Adrenal gland (tissue), 19 donors: ENCODE data around the gene CYP17A1. TPM values are rescaled to one million over a fixed set of nuclear protein-coding genes. Genes with fewer than 3 reads are reported as not detected.

Experiments
- DNase-seq, 7 donors: peaks; one replicate each; pipeline ENCODE4 v3.0.0-alpha.2; 2019 to 2020
- H3K27ac ChIP-seq, 5 donors: fragments of 200-600 bp; sonication (generic) in 4 of 5; 1 replicate in 3 of 5; 2 replicates in 2 of 5; pipeline versions ENCODE4 v1.5.1 to v1.8.0; 2016 to 2020; ENCODE audit warnings: mild to moderate bottlenecking in 1 of 5
- H3K27me3 ChIP-seq: fragments of 200-600 bp; 2 replicates; pipeline ENCODE4 v1.8.0; 2021
- H3K36me3 ChIP-seq, 2 donors: fragments of 200-600 bp; replicated peaks in 1 of 2; 1 replicate in 1 of 2; 2 replicates in 1 of 2; pipeline versions ENCODE4 v1.5.1 to v1.8.0; 2018 to 2022
- H3K4me1 ChIP-seq, 2 donors: fragments of 200-600 bp; replicated peaks in 1 of 2; 1 replicate in 1 of 2; 2 replicates in 1 of 2; pipeline versions ENCODE4 v1.5.1 to v1.8.0; 2018 to 2021
- H3K4me3 ChIP-seq, 4 donors: fragments of 200-600 bp; sonication (generic) in 3 of 4; one replicate each; pipeline ENCODE4 v1.5.1; 2016 to 2018
- H3K9me3 ChIP-seq, 3 donors: fragments of 200-600 bp; sonication (generic) in 1 of 3; replicated peaks in 1 of 3; 1 replicate in 2 of 3; 2 replicates in 1 of 3; pipeline versions ENCODE4 v1.5.1 to v1.8.0; 2016 to 2021
- CTCF ChIP-seq, 6 experiments: fragments of 450-650 bp in 4 of 6; fragments of 200-600 bp in 2 of 6; sonication (generic) in 1 of 6; IDR thresholded peaks; 1 replicate in 5 of 6; 2 replicates in 1 of 6; pipeline versions ENCODE4 v1.5.1 to v1.8.0; 2016 to 2021; ENCODE audit warnings: antibody characterized with exemption in 6 of 6, mild to moderate bottlenecking in 2 of 6, moderate library complexity in 1 of 6
- POLR2A ChIP-seq, 2 donors: fragments of 450-650 bp; IDR thresholded peaks; one replicate each; pipeline ENCODE4 v1.6.1; 2017; ENCODE audit warnings: antibody characterized with exemption in 2 of 2, mild to moderate bottlenecking in 2 of 2, moderate library complexity in 1 of 2
- WGBS, 4 donors: extraction: QIAGEN DNeasy Blood & Tissue Kit in 2 of 4; methylation state at CpG; one replicate each; pipeline versions ENCODE4 v1.1.5 to v1.1.7; 2013 to 2017; 5-methylcytosine and 5-hydroxymethylcytosine counted together
- intact Hi-C, 2 donors: fragments of 100-400 bp; cut with DNase I; formaldehyde crosslinking; loops; one replicate each; pipeline versions ENCODE4 v1.14.1 to v1.15.0; 2022 to 2023
- long read RNA-seq, 10 donors: library from polyadenylated mRNA in 3 of 10; unstranded in 2 of 10; stranded (forward) in 1 of 10; transcript quantifications; one replicate each; pipeline ENCODE4 v2.0.0 and lab custom pipeline, GENCODE V29; 2021 to 2026
- polyA plus RNA-seq, 3 donors: library from polyadenylated mRNA; stranded (reverse); fragments of 200-250 nt in 2 of 3; fragments of 350-450 nt in 1 of 3; fragmentation: Illumina TruSeq in 1 of 3; extraction: RNeasy Lipid Tissue Mini Kit (QIAGEN cat#74804) in 1 of 3; gene quantifications; one replicate each; pipeline ENCODE4 v1.2.3, GENCODE V29; 2013 to 2014
- total RNA-seq, 9 donors: library from RNA; depleted of rRNA in 4 of 9; stranded (reverse); fragments of >200 nt in 4 of 9; fragments of 120-200 nt in 1 of 9; fragmentation: NEBNext Ultra II Directional in 1 of 9; extraction: Animal tissue kit (Norgen Biotek cat#: 25700) in 1 of 9; gene quantifications; one replicate each; pipeline versions ENCODE4 v1.1.0 to v1.2.4, GENCODE V29; 2013 to 2023
- donor health status: healthy with polysubstance abuse.
- donor health status: Bipolar disorder and iron deficiency.
- donor health status: DM: yes; HTN: yes; CAD: no.
- donor health status: DM: no; HTN: no; CAD: no.
- donor health status: DM: no; HTN: no; CAD: no.
- donor health status: DM: yes; HTN: yes; CAD: no.

CYP17A1 gene
- total RNA-seq, result over 10,000 TPM in 6 of 9 donors, 1,000 to 10,000 TPM in 3; 5,772 to 29,109 (median 18,025) TPM
- polyA plus RNA-seq, result over 10,000 TPM in 2 of 3 donors, 1,000 to 10,000 TPM in 1; 2,313 to 37,742 (median 10,572) TPM
- long read RNA-seq, donor 1, transcript CYP17A1-207 (8 exons, 1,684 nt), result minor isoform, 82 of 12,329 reads
- long read RNA-seq, donor 1, transcript CYP17A1-201 (8 exons, 1,870 nt), result major isoform, 6,819 of 12,329 reads
- long read RNA-seq, donor 1, transcript CYP17A1-206 (7 exons, 1,722 nt), result minor isoform, 180 of 12,329 reads
- long read RNA-seq, donor 1, transcript CYP17A1-202 (2 exons, 234 nt), result minor isoform, 350 of 12,329 reads
- long read RNA-seq, donor 1, partial matches to known transcripts, result 4,166 of 12,329 reads
- long read RNA-seq, donor 1, other reads (novel, unspliced or antisense), result 662 of 12,329 reads
- long read RNA-seq, donor 2, transcript CYP17A1-206 (7 exons, 1,722 nt), result minor isoform, 127 of 11,740 reads
- long read RNA-seq, donor 2, transcript CYP17A1-202 (2 exons, 234 nt), result minor isoform, 315 of 11,740 reads
- long read RNA-seq, donor 2, transcript CYP17A1-207 (8 exons, 1,684 nt), result minor isoform, 73 of 11,740 reads
- long read RNA-seq, donor 2, transcript CYP17A1-201 (8 exons, 1,870 nt), result major isoform, 6,201 of 11,740 reads
- long read RNA-seq, donor 2, partial matches to known transcripts, result 4,330 of 11,740 reads
- long read RNA-seq, donor 2, other reads (novel, unspliced or antisense), result 623 of 11,740 reads
- long read RNA-seq, donor 3, transcript CYP17A1-206 (7 exons, 1,722 nt), result minor isoform, 209 of 11,714 reads
- long read RNA-seq, donor 3, transcript CYP17A1-201 (8 exons, 1,870 nt), result major isoform, 6,087 of 11,714 reads
- long read RNA-seq, donor 3, transcript CYP17A1-202 (2 exons, 234 nt), result minor isoform, 241 of 11,714 reads
- long read RNA-seq, donor 3, transcript CYP17A1-207 (8 exons, 1,684 nt), result minor isoform, 97 of 11,714 reads
- long read RNA-seq, donor 3, partial matches to known transcripts, result 4,024 of 11,714 reads
- long read RNA-seq, donor 3, other reads (novel, unspliced or antisense), result 991 of 11,714 reads
- long read RNA-seq, donor 4, transcript CYP17A1-207 (8 exons, 1,684 nt), result minor isoform, 450 of 41,816 reads
- long read RNA-seq, donor 4, transcript CYP17A1-202 (2 exons, 234 nt), result minor isoform, 75 of 41,816 reads
- long read RNA-seq, donor 4, transcript CYP17A1-201 (8 exons, 1,870 nt), result major isoform, 37,039 of 41,816 reads
- long read RNA-seq, donor 4, transcript CYP17A1-206 (7 exons, 1,722 nt), result minor isoform, 166 of 41,816 reads
- long read RNA-seq, donor 4, partial matches to known transcripts, result 2,546 of 41,816 reads
- long read RNA-seq, donor 4, other reads (novel, unspliced or antisense), result 1,488 of 41,816 reads
- long read RNA-seq, donor 5, transcript CYP17A1-207 (8 exons, 1,684 nt), result minor isoform, 327 of 37,910 reads
- long read RNA-seq, donor 5, transcript CYP17A1-205 (5 exons, 1,227 nt), result minor isoform, 73 of 37,910 reads
- long read RNA-seq, donor 5, transcript CYP17A1-201 (8 exons, 1,870 nt), result major isoform, 35,797 of 37,910 reads
- long read RNA-seq, donor 5, transcript CYP17A1-206 (7 exons, 1,722 nt), result minor isoform, 423 of 37,910 reads
- long read RNA-seq, donor 5, partial matches to known transcripts, result 412 of 37,910 reads
- long read RNA-seq, donor 5, other reads (novel, unspliced or antisense), result 760 of 37,910 reads
- long read RNA-seq, donor 6, transcript CYP17A1-207 (8 exons, 1,684 nt), result minor isoform, 98 of 12,628 reads
- long read RNA-seq, donor 6, transcript CYP17A1-201 (8 exons, 1,870 nt), result major isoform, 11,226 of 12,628 reads
- long read RNA-seq, donor 6, transcript CYP17A1-206 (7 exons, 1,722 nt), result minor isoform, 28 of 12,628 reads
- long read RNA-seq, donor 6, transcript CYP17A1-202 (2 exons, 234 nt), result minor isoform, 46 of 12,628 reads
- long read RNA-seq, donor 6, partial matches to known transcripts, result 768 of 12,628 reads
- long read RNA-seq, donor 6, other reads (novel, unspliced or antisense), result 452 of 12,628 reads
- long read RNA-seq, donor 7, transcript CYP17A1-206 (7 exons, 1,722 nt), result minor isoform, 76 of 6,206 reads
- long read RNA-seq, donor 7, transcript CYP17A1-201 (8 exons, 1,870 nt), result major isoform, 2,472 of 6,206 reads
- long read RNA-seq, donor 7, transcript CYP17A1-202 (2 exons, 234 nt), result minor isoform, 302 of 6,206 reads
- long read RNA-seq, donor 7, transcript CYP17A1-207 (8 exons, 1,684 nt), result minor isoform, 34 of 6,206 reads
- long read RNA-seq, donor 7, partial matches to known transcripts, result 2,972 of 6,206 reads
- long read RNA-seq, donor 7, other reads (novel, unspliced or antisense), result 329 of 6,206 reads
- long read RNA-seq, donor 8, transcript CYP17A1-202 (2 exons, 234 nt), result minor isoform, 285 of 10,646 reads
- long read RNA-seq, donor 8, transcript CYP17A1-207 (8 exons, 1,684 nt), result minor isoform, 76 of 10,646 reads
- long read RNA-seq, donor 8, transcript CYP17A1-206 (7 exons, 1,722 nt), result minor isoform, 162 of 10,646 reads
- long read RNA-seq, donor 8, transcript CYP17A1-201 (8 exons, 1,870 nt), result major isoform, 6,413 of 10,646 reads
- long read RNA-seq, donor 8, partial matches to known transcripts, result 3,161 of 10,646 reads
- long read RNA-seq, donor 8, other reads (novel, unspliced or antisense), result 513 of 10,646 reads
- long read RNA-seq, donor 9, transcript CYP17A1-201 (8 exons, 1,870 nt), result major isoform, 5,771 of 10,025 reads
- long read RNA-seq, donor 9, transcript CYP17A1-207 (8 exons, 1,684 nt), result minor isoform, 69 of 10,025 reads
- long read RNA-seq, donor 9, transcript CYP17A1-206 (7 exons, 1,722 nt), result minor isoform, 132 of 10,025 reads
- long read RNA-seq, donor 9, transcript CYP17A1-202 (2 exons, 234 nt), result minor isoform, 162 of 10,025 reads
- long read RNA-seq, donor 9, partial matches to known transcripts, result 3,314 of 10,025 reads
- long read RNA-seq, donor 9, other reads (novel, unspliced or antisense), result 521 of 10,025 reads
- long read RNA-seq, donor 10, transcript CYP17A1-201 (8 exons, 1,870 nt), result major isoform, 2,040 of 3,423 reads
- long read RNA-seq, donor 10, transcript CYP17A1-206 (7 exons, 1,722 nt), result minor isoform, 47 of 3,423 reads
- long read RNA-seq, donor 10, transcript CYP17A1-207 (8 exons, 1,684 nt), result minor isoform, 18 of 3,423 reads
- long read RNA-seq, donor 10, transcript CYP17A1-202 (2 exons, 234 nt), result minor isoform, 125 of 3,423 reads
- long read RNA-seq, donor 10, partial matches to known transcripts, result 943 of 3,423 reads
- long read RNA-seq, donor 10, other reads (novel, unspliced or antisense), result 232 of 3,423 reads

- peak; percentile 93 to 100 (median 98) for DNase-seq
- intact Hi-C loops, result loop anchor here (10.0 kb wide), 2 partner anchors 58 to 238 kb away; no protein-coding TSS in a partner anchor
Observed at GRCh38 chr10:102837230-102837721, at the start of gene CYP17A1. CYP17A1 (minus strand) TSS chr10:102837413; CDS start chr10:102837361, 52 bp downstream.

GRCh38 chr10:102880256-102880655 lies 43.0 kb upstream of the CYP17A1 start:
- intact Hi-C loops, result no loop called here

More at GRCh38 chr10:102837230-102837721, at the start of gene CYP17A1:
- TF ChIP-seq POLR2A (IDR thresholded peaks at IDR 0.05) (peak; percentile 82 to 95), CTCF (IDR thresholded peaks at IDR 0.05) (peak in 1 of 6 experiments; percentile 18)
- Histone ChIP-seq H3K36me3 (peaks cover 0 to 35% of the 10 kb centered on the region in 2 donors), H3K27ac (peak within 1 kb of the TSS; percentile 59 to 92 (median 87)), H3K9me3 (no peaks in the 10 kb centered on the region), H3K4me3 (peak within 1 kb of the TSS in 3 of 4 donors; percentile 38 to 69 (median 50)), H3K4me1 (peaks cover 0 to 10% of the 10 kb centered on the region in 2 donors), H3K27me3 (no peaks in the 10 kb centered on the region)
- 16 to 49% (median 29%) methylated on average over 5 of the region's 5 CpGs for WGBS, 4 donors

More at GRCh38 chr10:102880256-102880655, 43.0 kb upstream of the CYP17A1 start:
- 90 to 100% (median 95%) methylated on average over 2 of the region's 2 CpGs for WGBS, 4 donors
- Histone ChIP-seq H3K36me3 (peaks cover 0 to 20% of the 10 kb centered on the region in 2 donors), H3K4me3 (no peak overlapping the region), H3K27me3 (no peaks in the 10 kb centered on the region), H3K27ac (peak overlapping the region in 1 of 5 donors; percentile 8), H3K4me1 (peaks cover 7 to 27% of the 10 kb centered on the region in 2 donors), H3K9me3 (no peaks in the 10 kb centered on the region)
- no peak for TF ChIP-seq CTCF (IDR thresholded peaks at IDR 0.05)
- DNase-seq, result no peak
